ENCODE measurements around the gene NCS1.

DNA sequence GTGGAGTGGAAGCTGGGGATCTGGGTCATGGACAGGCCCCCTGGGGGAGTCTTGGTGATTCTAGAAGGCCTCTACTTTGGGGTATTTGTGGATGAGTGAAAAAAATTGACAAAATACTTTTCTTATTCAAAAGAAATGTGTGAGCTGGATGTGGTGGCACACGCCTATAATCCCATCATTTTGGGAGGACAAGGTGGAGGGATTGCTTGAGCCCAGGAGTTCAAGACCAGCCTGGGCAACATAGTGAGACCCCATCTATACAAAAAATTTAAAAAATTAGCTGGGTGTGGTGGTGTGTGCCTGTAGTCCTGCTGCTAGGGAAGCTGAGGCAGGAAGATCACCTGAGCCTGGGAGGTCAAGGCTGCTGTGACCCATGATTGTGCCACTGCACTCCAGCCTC is 6.6 kb upstream of the NCS1 start:
- no peak for TF ChIP-seq NCOA2 (IDR thresholded peaks at IDR 0.05; ENCODE audit: partially characterized antibody in 2 of 2)
- no peak for TF ChIP-seq ZNF217 (CRISPR knock-in tag; IDR thresholded peaks at IDR 0.05)
- TF ChIP-seq EZH2 (IDR thresholded peaks at IDR 0.05; ENCODE audit: borderline replicate concordance, low read depth, low read length): no peak

Data from K562 (cell line).